ENCODE data around the gene GPR156. TPM values are rescaled to one million over a fixed set of nuclear protein-coding genes. Genes with fewer than 3 reads are reported as not detected.

Gene GPR156
- total and polyA plus RNA-seq, 9 of the 15 experiments (the other 6 are each of a cell fraction or from before 2014, with no cell fraction given), result 0.07 to 0.14 (median 0.12) TPM; not detected in 5

GRCh38 chr3:120140098-120140742 is 144.8 kb downstream of the GPR156 start (continued):
- TF ChIP-seq ZBTB7A (IDR thresholded peaks at IDR 0.05; ENCODE audit: borderline replicate concordance, control insufficient read depth, low read depth, low read length) (no peak), NR1H2 (CRISPR knock-in tag; IDR thresholded peaks at IDR 0.05) (no peak), FIP1L1 (IDR thresholded peaks at IDR 0.05; ENCODE audit: low read depth, low read length, poor library complexity, severe bottlenecking) (no peak), C11orf30 (IDR thresholded peaks at IDR 0.05; ENCODE audit: low read depth) (no peak), FOXA1 (IDR thresholded peaks at IDR 0.05; ENCODE audit: borderline replicate concordance) (no peak)

- H3K4me3 ChIP-seq, result no peak overlapping the region
- H3K9me1 ChIP-seq (ENCODE audit: control insufficient read depth, insufficient read depth, low read length), result no peaks in the 10 kb centered on the region
- intact Hi-C loops (cut with micrococcal nuclease) (no loop called here), in situ Hi-C loops (cut with MboI) (no loop called here)
- H2AFZ ChIP-seq (ENCODE audit: low read depth, low read length), result no peak overlapping the region
- no peak for DNase-seq (ENCODE audit: extremely low read depth in 1 of 4, low spot score in 3 of 4)
- CTCF ChIA-PET (ENCODE audit: low intra/inter-chr PET ratio), result no interaction called here
- no peak overlapping the region for H3K27ac ChIP-seq (ENCODE audit: extremely low read depth, low read depth, low read length)
- H4K20me1 ChIP-seq (replicated peaks; ENCODE audit: control insufficient read depth, insufficient read depth, low read length), result no peaks in the 10 kb centered on the region
- no peaks in the 10 kb centered on the region for H3K4me1 ChIP-seq (replicated peaks in 1 of 2; ENCODE audit: control insufficient read depth in 2 of 2, insufficient read depth in 2 of 2, low read length in 2 of 2)
- TF ChIP-seq GMEB1 (CRISPR knock-in tag; IDR thresholded peaks at IDR 0.05), result no peak
- no peak for TF ChIP-seq CUX1 (CRISPR knock-in tag; IDR thresholded peaks at IDR 0.05)
- no peak for TF ChIP-seq ZC3H11A (IDR thresholded peaks at IDR 0.05; ENCODE audit: low read depth, low read length)
- no peak for TF ChIP-seq RBBP5 (IDR thresholded peaks at IDR 0.05; ENCODE audit: borderline replicate concordance, insufficient read depth, low read length, poor library complexity, severe bottlenecking)
- no peak for TF ChIP-seq PHB (CRISPR knock-in tag; IDR thresholded peaks at IDR 0.05)
- no peak for TF ChIP-seq POLR2AphosphoS5 (IDR thresholded peaks at IDR 0.05; ENCODE audit: control insufficient read depth, insufficient read depth, low read depth, low read length)
- TF ChIP-seq DMBX1 (CRISPR knock-in tag; IDR thresholded peaks at IDR 0.05; ENCODE audit: borderline replicate concordance), result no peak
- no TSS peak for BruUV-seq (replicated peaks)
- no peak for FAIRE-seq
- H3K36me3 ChIP-seq (ENCODE audit: control insufficient read depth, insufficient read depth, low read length), result no peaks in the 10 kb centered on the region
- no peak overlapping the region for H3K4me2 ChIP-seq (ENCODE audit: insufficient read depth, low read length)
- no peaks in the 10 kb centered on the region for H3K9me3 ChIP-seq (replicated peaks; ENCODE audit: control insufficient read depth, insufficient read depth, low read depth, low read length)
- no peaks in the 10 kb centered on the region for H3K79me2 ChIP-seq (ENCODE audit: control insufficient read depth, insufficient read depth, low read length)
- POLR2A ChIA-PET, result interaction anchor here (1.4 kb wide), 1 partner anchor 8 kb away, joined by 3 read pairs; no protein-coding TSS in a partner anchor
- WGBS (ENCODE audit: insufficient coverage, low coverage, missing lambda C conversion rate), result 29% methylated on average over 4 of the region's 4 CpGs
- no peaks in the 10 kb centered on the region; a peak in 1 of 5 replicates for H3K27me3 ChIP-seq (ENCODE audit: control insufficient read depth in 2 of 2, insufficient read depth in 2 of 2, low read length in 2 of 2)
- no peak overlapping the region for H3K9ac ChIP-seq (ENCODE audit: insufficient read depth in 1 of 2, low read depth in 2 of 2, low read length in 2 of 2)
- no peak for ATAC-seq
Observed at GRCh38 chr3:120139140-120139539, 145.9 kb downstream of the GPR156 start.

Measured in K562 (cell line).